IPS-20b (cell line): ENCODE measurements around the gene ASCC1.

Source experiments
- H3K27ac ChIP-seq: one replicate; pipeline ENCODE4 v1.5.1; 2013; ENCODE audit warnings: low read length
- H3K27me3 ChIP-seq: 2 replicates; pipeline ENCODE4 v1.6.1; 2013; ENCODE audit warnings: mild to moderate bottlenecking, low read length, inconsistent platforms; ENCODE audit not compliant: insufficient read depth
- H3K36me3 ChIP-seq: 2 replicates; pipeline ENCODE4 v1.6.1; 2013; ENCODE audit warnings: low read depth, mild to moderate bottlenecking, inconsistent platforms, low read length, moderate library complexity; ENCODE audit not compliant: insufficient read depth
- H3K4me1 ChIP-seq: 2 replicates; pipeline ENCODE4 v1.6.1; 2013; ENCODE audit warnings: mild to moderate bottlenecking, control low read depth, inconsistent platforms, low read length, moderate library complexity; ENCODE audit not compliant: insufficient read depth
- H3K4me3 ChIP-seq: 2 replicates; pipeline ENCODE4 v1.5.1; 2013; ENCODE audit warnings: mild to moderate bottlenecking, low read length, inconsistent platforms
- H3K9ac ChIP-seq: 2 replicates; pipeline ENCODE4 v1.6.1; 2013; ENCODE audit warnings: low read depth, mild to moderate bottlenecking, inconsistent platforms, low read length, moderate library complexity
- H3K9me3 ChIP-seq: 2 replicates; pipeline ENCODE4 v1.6.1; 2013; ENCODE audit warnings: mild to moderate bottlenecking, low read depth, low read length, inconsistent platforms; ENCODE audit not compliant: insufficient read depth

Gene ASCC1

GRCh38 chr10:72074574-72075375 is 141.3 kb downstream of the ASCC1 start:
- no peak overlapping the region for H3K9ac ChIP-seq
- H3K27ac ChIP-seq = no peak overlapping the region
- no peaks in the 10 kb centered on the region for H3K36me3 ChIP-seq
- peaks cover 6% of the 10 kb centered on the region; the same call in 1 of the 2 replicates for H3K4me1 ChIP-seq
- no peak overlapping the region for H3K4me3 ChIP-seq
- H3K9me3 ChIP-seq = no peaks in the 10 kb centered on the region
- H3K27me3 ChIP-seq = no peaks in the 10 kb centered on the region

- Histone ChIP-seq H3K36me3 (no peaks in the 10 kb centered on the region), H3K4me1 (peaks cover under 1% of the 10 kb centered on the region; the same call in 1 of the 2 replicates), H3K9me3 (no peaks in the 10 kb centered on the region), H3K9ac (no peak overlapping the region), H3K4me3 (no peak overlapping the region), H3K27me3 (no peaks in the 10 kb centered on the region), H3K27ac (no peak overlapping the region)
Observed at GRCh38 chr10:72073708-72074573, 142.1 kb downstream of the ASCC1 start.

GRCh38 chr10:72072639-72073038 is 143.4 kb downstream of the ASCC1 start:
- H3K9ac ChIP-seq = no peak overlapping the region
- no peak overlapping the region for H3K4me3 ChIP-seq
- H3K27ac ChIP-seq = no peak overlapping the region
- H3K4me1 ChIP-seq = no peaks in the 10 kb centered on the region
- H3K36me3 ChIP-seq = no peaks in the 10 kb centered on the region
- H3K27me3 ChIP-seq = no peaks in the 10 kb centered on the region
- H3K9me3 ChIP-seq = no peaks in the 10 kb centered on the region

- Histone ChIP-seq H3K27me3 (no peaks in the 10 kb centered on the region), H3K9ac (no peak overlapping the region), H3K9me3 (no peaks in the 10 kb centered on the region), H3K27ac (no peak overlapping the region), H3K4me1 (no peaks in the 10 kb centered on the region), H3K36me3 (no peaks in the 10 kb centered on the region), H3K4me3 (no peak overlapping the region)
Observed at GRCh38 chr10:72072046-72072445, 144.0 kb downstream of the ASCC1 start.

- Histone ChIP-seq H3K4me1 (no peaks in the 10 kb centered on the region), H3K9me3 (no peaks in the 10 kb centered on the region), H3K4me3 (no peak overlapping the region), H3K27me3 (no peaks in the 10 kb centered on the region), H3K36me3 (no peaks in the 10 kb centered on the region), H3K27ac (no peak overlapping the region), H3K9ac (no peak overlapping the region)
Observed at GRCh38 chr10:72069751-72070526, 146.1 kb downstream of the ASCC1 start.

- Histone ChIP-seq H3K36me3 (no peaks in the 10 kb centered on the region), H3K27ac (no peak overlapping the region), H3K4me1 (no peaks in the 10 kb centered on the region), H3K9ac (no peak overlapping the region), H3K9me3 (no peaks in the 10 kb centered on the region), H3K27me3 (no peaks in the 10 kb centered on the region), H3K4me3 (no peak overlapping the region)
Observed at GRCh38 chr10:72068901-72069446, 147.1 kb downstream of the ASCC1 start.

- Histone ChIP-seq H3K27ac (no peak overlapping the region), H3K4me3 (no peak overlapping the region), H3K9me3 (no peaks in the 10 kb centered on the region), H3K4me1 (no peaks in the 10 kb centered on the region), H3K9ac (no peak overlapping the region), H3K27me3 (no peaks in the 10 kb centered on the region), H3K36me3 (no peaks in the 10 kb centered on the region)
Observed at GRCh38 chr10:72068126-72068765, 147.8 kb downstream of the ASCC1 start.

GRCh38 chr10:72067463-72068125 is 148.5 kb downstream of the ASCC1 start:
- Histone ChIP-seq H3K27ac (no peak overlapping the region), H3K4me3 (no peak overlapping the region), H3K9me3 (no peaks in the 10 kb centered on the region), H3K36me3 (no peaks in the 10 kb centered on the region), H3K4me1 (no peaks in the 10 kb centered on the region), H3K27me3 (no peaks in the 10 kb centered on the region), H3K9ac (no peak overlapping the region)

- H3K4me3 ChIP-seq = no peak overlapping the region
- no peaks in the 10 kb centered on the region for H3K9me3 ChIP-seq
- H3K36me3 ChIP-seq = no peaks in the 10 kb centered on the region
- H3K9ac ChIP-seq = no peak overlapping the region
- no peak overlapping the region for H3K27ac ChIP-seq
- no peaks in the 10 kb centered on the region for H3K27me3 ChIP-seq
- H3K4me1 ChIP-seq = no peaks in the 10 kb centered on the region
Observed at GRCh38 chr10:72066318-72067284, 149.5 kb downstream of the ASCC1 start.
